Ishikawa (cell line): ENCODE data around the gene RBPJL.

Experiments
- CEBPB ChIP-seq: IDR thresholded peaks from 2 replicates; pipeline ENCODE4 v1.6.1; 2012
- CREB1 ChIP-seq: IDR thresholded peaks from 2 replicates; pipeline ENCODE4 v1.6.1; 2012; ENCODE audit warnings: low read depth
- EGR1 ChIP-seq: IDR thresholded peaks from 2 replicates; pipeline ENCODE4 v1.6.1; 2012
- EP300 ChIP-seq: IDR thresholded peaks from 2 replicates; pipeline ENCODE4 v1.6.1; 2012; ENCODE audit warnings: borderline replicate concordance
- FOXM1 ChIP-seq: IDR thresholded peaks from 2 replicates; pipeline ENCODE4 v1.6.1; 2012; ENCODE audit warnings: low read depth, borderline replicate concordance
- NFIC ChIP-seq: IDR thresholded peaks from 2 replicates; pipeline ENCODE4 v1.6.1; 2012
- RAD21 ChIP-seq: IDR thresholded peaks from 2 replicates; pipeline ENCODE4 v1.6.1; 2012; ENCODE audit warnings: low read depth
- TAF1 ChIP-seq: IDR thresholded peaks from 2 replicates; pipeline ENCODE4 v1.6.1; 2012; ENCODE audit warnings: low read depth, mild to moderate bottlenecking
- TCF12 ChIP-seq: IDR thresholded peaks from 2 replicates; pipeline ENCODE4 v1.6.1; 2012; ENCODE audit warnings: low read depth
- TEAD4 ChIP-seq: IDR thresholded peaks from 2 replicates; pipeline ENCODE4 v1.6.1; 2012
- YY1 ChIP-seq: IDR thresholded peaks from 2 replicates; pipeline ENCODE4 v1.6.1; 2012; ENCODE audit warnings: low read depth
- ZBTB7A ChIP-seq: IDR thresholded peaks from 2 replicates; pipeline ENCODE4 v1.6.1; 2012; ENCODE audit warnings: low read depth
- TF ChIP-seq, protein P1 (sequence below): IDR thresholded peaks from 2 replicates; pipeline ENCODE4 v1.6.1; 2012; ENCODE audit warnings: low read depth, mild to moderate bottlenecking
- TF ChIP-seq, protein P2 (sequence below): IDR thresholded peaks from 2 replicates; pipeline ENCODE4 v1.6.1; 2012
- TF ChIP-seq, protein P3 (sequence below): IDR thresholded peaks from 2 replicates; pipeline ENCODE4 v1.6.1; 2012

Gene RBPJL

DNA sequence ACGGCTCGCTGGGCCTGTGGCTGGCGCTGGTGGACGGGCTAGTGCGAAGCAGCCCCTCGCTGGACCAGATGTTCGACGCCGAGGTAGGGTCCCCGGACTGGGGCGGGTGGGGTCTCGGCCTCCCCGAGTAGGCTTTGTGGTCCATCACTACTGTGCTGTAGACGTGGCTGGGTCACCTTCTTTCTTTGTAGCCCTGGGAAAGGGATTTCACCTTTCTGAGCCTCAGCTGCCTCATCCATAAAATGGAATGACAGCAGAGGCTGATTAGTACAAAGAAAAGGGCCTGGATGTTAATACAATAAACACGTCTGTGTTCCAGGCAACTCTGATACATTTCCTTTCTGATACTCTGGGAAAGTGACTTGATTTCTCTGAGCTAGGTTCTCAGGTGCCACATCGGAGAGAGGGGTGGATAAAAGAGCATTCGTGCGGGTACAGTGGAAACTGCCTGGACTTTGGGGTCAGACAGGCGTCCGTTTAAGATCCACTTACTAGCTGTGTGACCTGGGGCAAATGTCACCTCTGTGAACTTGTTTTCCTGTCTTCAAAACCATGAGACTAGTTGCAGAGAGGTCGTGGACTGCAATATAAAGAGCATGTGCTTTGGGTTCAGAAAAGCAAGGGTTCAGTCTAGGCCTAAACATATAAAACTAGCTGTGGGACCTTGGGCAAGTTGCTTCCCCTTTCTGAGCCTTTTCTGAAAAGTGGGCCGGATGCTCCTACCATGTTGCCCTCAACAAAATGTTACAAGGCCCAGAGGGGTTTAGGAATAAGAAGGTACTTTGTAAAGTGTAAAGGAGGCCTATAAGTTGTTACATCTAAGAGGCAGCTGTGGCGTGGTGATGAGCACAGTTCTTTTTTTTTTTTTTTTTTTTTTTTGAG is 57.2 kb downstream of the RBPJL start:
- TF ChIP-seq, protein P1, sequence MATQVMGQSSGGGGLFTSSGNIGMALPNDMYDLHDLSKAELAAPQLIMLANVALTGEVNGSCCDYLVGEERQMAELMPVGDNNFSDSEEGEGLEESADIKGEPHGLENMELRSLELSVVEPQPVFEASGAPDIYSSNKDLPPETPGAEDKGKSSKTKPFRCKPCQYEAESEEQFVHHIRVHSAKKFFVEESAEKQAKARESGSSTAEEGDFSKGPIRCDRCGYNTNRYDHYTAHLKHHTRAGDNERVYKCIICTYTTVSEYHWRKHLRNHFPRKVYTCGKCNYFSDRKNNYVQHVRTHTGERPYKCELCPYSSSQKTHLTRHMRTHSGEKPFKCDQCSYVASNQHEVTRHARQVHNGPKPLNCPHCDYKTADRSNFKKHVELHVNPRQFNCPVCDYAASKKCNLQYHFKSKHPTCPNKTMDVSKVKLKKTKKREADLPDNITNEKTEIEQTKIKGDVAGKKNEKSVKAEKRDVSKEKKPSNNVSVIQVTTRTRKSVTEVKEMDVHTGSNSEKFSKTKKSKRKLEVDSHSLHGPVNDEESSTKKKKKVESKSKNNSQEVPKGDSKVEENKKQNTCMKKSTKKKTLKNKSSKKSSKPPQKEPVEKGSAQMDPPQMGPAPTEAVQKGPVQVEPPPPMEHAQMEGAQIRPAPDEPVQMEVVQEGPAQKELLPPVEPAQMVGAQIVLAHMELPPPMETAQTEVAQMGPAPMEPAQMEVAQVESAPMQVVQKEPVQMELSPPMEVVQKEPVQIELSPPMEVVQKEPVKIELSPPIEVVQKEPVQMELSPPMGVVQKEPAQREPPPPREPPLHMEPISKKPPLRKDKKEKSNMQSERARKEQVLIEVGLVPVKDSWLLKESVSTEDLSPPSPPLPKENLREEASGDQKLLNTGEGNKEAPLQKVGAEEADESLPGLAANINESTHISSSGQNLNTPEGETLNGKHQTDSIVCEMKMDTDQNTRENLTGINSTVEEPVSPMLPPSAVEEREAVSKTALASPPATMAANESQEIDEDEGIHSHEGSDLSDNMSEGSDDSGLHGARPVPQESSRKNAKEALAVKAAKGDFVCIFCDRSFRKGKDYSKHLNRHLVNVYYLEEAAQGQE, result no peak
- no peak for TF ChIP-seq YY1
- TF ChIP-seq FOXM1, result no peak
- TF ChIP-seq RAD21, result no peak
- TF ChIP-seq TAF1, result no peak
- TF ChIP-seq ZBTB7A, result no peak
- TF ChIP-seq CEBPB, result no peak
- TF ChIP-seq, protein P2, sequence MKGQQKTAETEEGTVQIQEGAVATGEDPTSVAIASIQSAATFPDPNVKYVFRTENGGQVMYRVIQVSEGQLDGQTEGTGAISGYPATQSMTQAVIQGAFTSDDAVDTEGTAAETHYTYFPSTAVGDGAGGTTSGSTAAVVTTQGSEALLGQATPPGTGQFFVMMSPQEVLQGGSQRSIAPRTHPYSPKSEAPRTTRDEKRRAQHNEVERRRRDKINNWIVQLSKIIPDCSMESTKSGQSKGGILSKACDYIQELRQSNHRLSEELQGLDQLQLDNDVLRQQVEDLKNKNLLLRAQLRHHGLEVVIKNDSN, result no peak
- no peak for TF ChIP-seq CREB1
- TF ChIP-seq NFIC, result no peak
- no peak for TF ChIP-seq TCF12
- no peak for TF ChIP-seq EP300
- TF ChIP-seq EGR1, result no peak
- TF ChIP-seq, protein P3, sequence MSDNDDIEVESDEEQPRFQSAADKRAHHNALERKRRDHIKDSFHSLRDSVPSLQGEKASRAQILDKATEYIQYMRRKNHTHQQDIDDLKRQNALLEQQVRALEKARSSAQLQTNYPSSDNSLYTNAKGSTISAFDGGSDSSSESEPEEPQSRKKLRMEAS, result no peak
- no peak for TF ChIP-seq TEAD4

DNA sequence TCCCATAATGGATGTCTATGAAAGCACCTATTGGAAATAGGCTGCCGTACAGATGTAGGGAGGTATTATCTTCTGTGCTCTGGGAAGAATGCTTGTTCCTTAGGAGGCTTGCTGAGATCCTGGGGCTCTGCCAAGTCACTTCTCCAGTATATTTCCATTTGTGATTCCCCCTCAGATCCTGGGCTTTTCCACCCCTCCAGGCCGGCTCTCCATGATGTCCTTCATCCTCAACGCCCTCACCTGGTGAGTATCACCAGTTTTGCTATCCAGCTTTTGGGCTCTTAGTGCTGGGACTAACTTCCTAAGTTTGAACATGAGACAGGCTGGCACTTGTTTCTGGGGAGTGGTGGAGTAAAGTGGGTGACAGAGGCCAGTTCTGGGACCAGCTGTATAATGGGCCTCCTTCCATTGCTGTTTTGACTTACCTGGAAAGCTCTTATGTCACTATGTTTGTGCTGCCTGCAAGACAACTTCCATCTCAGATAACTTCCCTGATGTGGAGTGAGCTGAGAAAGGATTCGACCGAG is 58.9 kb downstream of the RBPJL start:
- TF ChIP-seq FOXM1 (no peak), YY1 (no peak), RAD21 (no peak), TCF12 (no peak), ZBTB7A (no peak), EP300 (no peak), TEAD4 (no peak), CEBPB (no peak), TAF1 (no peak), NFIC (no peak), EGR1 (no peak), CREB1 (no peak)
- TF ChIP-seq, protein P2, result no peak
- TF ChIP-seq, protein P3, result no peak
- TF ChIP-seq, protein P1, result no peak

DNA sequence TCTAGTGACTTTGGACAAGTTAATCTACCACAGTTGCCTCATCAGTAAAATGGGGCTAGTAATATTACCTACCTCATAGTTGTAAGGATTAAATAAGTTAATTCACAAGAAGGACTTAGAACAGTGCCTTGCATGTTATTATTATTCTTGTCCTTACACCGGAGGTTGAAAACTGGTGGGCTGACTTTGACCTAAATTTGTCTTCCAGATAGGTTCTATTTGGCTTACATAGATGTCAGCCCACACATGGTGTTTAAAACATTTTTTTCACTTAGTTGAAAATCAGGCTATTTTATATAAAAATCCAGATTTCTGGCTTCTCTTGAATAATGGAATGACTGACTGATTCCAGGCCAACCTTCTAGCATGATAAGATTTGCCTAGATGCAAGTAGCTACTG is 59.6 kb downstream of the RBPJL start:
- TF ChIP-seq TEAD4, result no peak
- TF ChIP-seq CREB1, result no peak
- no peak for TF ChIP-seq CEBPB
- no peak for TF ChIP-seq YY1
- no peak for TF ChIP-seq TCF12
- TF ChIP-seq RAD21, result no peak

DNA sequence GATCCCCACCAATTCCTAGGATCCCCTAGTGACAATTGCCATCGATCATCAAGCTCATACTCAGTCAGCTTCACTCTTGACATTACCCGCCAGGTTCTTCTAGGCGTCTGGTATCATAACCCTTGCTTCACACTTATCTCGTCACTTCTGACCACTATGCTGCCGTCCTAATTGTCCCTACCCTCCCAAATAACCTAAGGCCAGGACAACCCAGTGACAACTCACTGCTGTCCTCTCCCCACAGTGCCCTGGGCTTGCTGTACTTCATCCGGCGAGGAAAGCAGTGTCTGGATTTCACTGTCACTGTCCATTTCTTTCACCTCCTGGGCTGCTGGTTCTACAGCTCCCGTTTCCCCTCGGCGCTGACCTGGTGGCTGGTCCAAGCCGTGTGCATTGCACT is 60.0 kb downstream of the RBPJL start:
- no peak for TF ChIP-seq ZBTB7A
- no peak for TF ChIP-seq EP300
- TF ChIP-seq TEAD4, result no peak
- no peak for TF ChIP-seq TCF12
- TF ChIP-seq CREB1, result no peak
- TF ChIP-seq, protein P1, result no peak
- no peak for TF ChIP-seq CEBPB
- TF ChIP-seq EGR1, result no peak
- TF ChIP-seq, protein P3, result no peak
- TF ChIP-seq FOXM1, result no peak
- TF ChIP-seq, protein P2, result no peak
- no peak for TF ChIP-seq TAF1
- no peak for TF ChIP-seq RAD21
- TF ChIP-seq NFIC, result no peak
- no peak for TF ChIP-seq YY1
